SK-N-SH (cell line): ENCODE results near the gene HEG1.

ENCODE experiments used
- NRF1 ChIP-seq: IDR thresholded peaks from 2 replicates; pipeline ENCODE4 v1.6.1; 2012; ENCODE audit warnings: low read depth, mild to moderate bottlenecking, low read length
- REST ChIP-seq: IDR thresholded peaks from 2 replicates; pipeline ENCODE4 v1.6.1; 2012; ENCODE audit warnings: mild to moderate bottlenecking, low read depth, low read length, moderate library complexity
- SIN3A ChIP-seq: IDR thresholded peaks from 2 replicates; pipeline ENCODE4 v1.6.1; 2012; ENCODE audit warnings: low read depth, mild to moderate bottlenecking, low read length, moderate library complexity, borderline replicate concordance
- USF2 ChIP-seq: fragments of 150-350 bp; IDR thresholded peaks from 2 replicates; pipeline ENCODE4 v1.6.1; 2017; ENCODE audit warnings: antibody characterized with exemption, low read length, low read depth, borderline replicate concordance
- YY1 ChIP-seq: IDR thresholded peaks from 2 replicates; pipeline ENCODE4 v1.4.0; 2012; ENCODE audit warnings: low read depth, mild to moderate bottlenecking

- TF ChIP-seq YY1 (no peak), NRF1 (no peak), USF2 (no peak), SIN3A (no peak), REST (no peak)
Observed at GRCh38 chr3:125057186-125057850, 1.5 kb upstream of the HEG1 start.
